Liver (tissue), 9 donors: ENCODE results near the gene EXOC7. TPM values are rescaled to one million over a fixed set of nuclear protein-coding genes. Genes with fewer than 3 reads are reported as not detected.

Experiments used
- DNase-seq: peaks from one replicate; pipeline ENCODE4 v3.0.0-alpha.2; 2017; ENCODE audit warnings: low spot score
- H3K27ac ChIP-seq, 2 donors: one replicate each; pipeline ENCODE4 v1.7.0; 2013; ENCODE audit warnings: inconsistent platforms in 2 of 2, low read length in 2 of 2, control low read depth in 1 of 2, low read depth in 1 of 2, mild to moderate bottlenecking in 1 of 2
- H3K27me3 ChIP-seq, 4 donors: one replicate each; pipeline versions ENCODE4 v1.6.1 to v1.7.0; 2013; ENCODE audit warnings: low read length in 3 of 4, inconsistent platforms in 1 of 4, mild to moderate bottlenecking in 1 of 4, moderate library complexity in 1 of 4; ENCODE audit not compliant: control insufficient read depth in 4 of 4, insufficient read depth in 4 of 4
- H3K36me3 ChIP-seq, 4 donors: one replicate each; pipeline versions ENCODE4 v1.6.1 to v1.7.0; 2013; ENCODE audit warnings: low read length in 3 of 4, mild to moderate bottlenecking in 3 of 4, low read depth in 1 of 4, moderate library complexity in 1 of 4; ENCODE audit not compliant: control insufficient read depth in 4 of 4, insufficient read depth in 3 of 4
- H3K4me1 ChIP-seq, 4 donors: one replicate each; pipeline versions ENCODE4 v1.6.1 to v1.7.0; 2013; ENCODE audit warnings: low read length in 3 of 4, mild to moderate bottlenecking in 3 of 4, moderate library complexity in 1 of 4; ENCODE audit not compliant: control insufficient read depth in 4 of 4, insufficient read depth in 4 of 4
- H3K4me3 ChIP-seq, 3 donors: one replicate each; pipeline versions ENCODE4 v1.6.1 to v1.7.0; 2013; ENCODE audit warnings: low read length in 3 of 3, control low read depth in 1 of 3, low read depth in 1 of 3, mild to moderate bottlenecking in 1 of 3
- H3K9ac ChIP-seq, 2 donors: one replicate each; pipeline ENCODE4 v1.7.0; 2013; ENCODE audit warnings: low read length in 2 of 2, mild to moderate bottlenecking in 2 of 2, moderate library complexity in 2 of 2, control low read depth in 1 of 2, low read depth in 1 of 2
- H3K9me3 ChIP-seq, 4 donors: one replicate each; pipeline versions ENCODE4 v1.6.1 to v1.7.0; 2013; ENCODE audit warnings: low read length in 3 of 4; ENCODE audit not compliant: control insufficient read depth in 4 of 4
- FOXA1 ChIP-seq: IDR thresholded peaks from 2 replicates; pipeline ENCODE4 v1.6.1; 2016; ENCODE audit warnings: antibody characterized with exemption
- FOXA2 ChIP-seq: IDR thresholded peaks from 2 replicates; pipeline ENCODE4 v1.6.1; 2016; ENCODE audit warnings: antibody characterized with exemption
- GABPA ChIP-seq, 2 donors: IDR thresholded peaks in 1 of 2; conservative IDR thresholded peaks in 1 of 2; 2 replicates each; pipeline ENCODE4 v1.6.1; 2016; ENCODE audit warnings: antibody characterized with exemption in 2 of 2, mild to moderate bottlenecking in 1 of 2, moderate library complexity in 1 of 2
- HNF4A ChIP-seq, 2 donors: conservative IDR thresholded peaks; 2 replicates each; pipeline ENCODE4 v1.6.1; 2016; ENCODE audit warnings: antibody characterized with exemption in 2 of 2, mild to moderate bottlenecking in 2 of 2
- HNF4G ChIP-seq: IDR thresholded peaks from 2 replicates; pipeline ENCODE4 v1.6.1; 2016; ENCODE audit warnings: antibody characterized with exemption
- JUND ChIP-seq, 2 donors: IDR thresholded peaks; 2 replicates each; pipeline ENCODE4 v1.6.1; 2016; ENCODE audit warnings: antibody characterized with exemption in 2 of 2
- RAD21 ChIP-seq, 2 donors: IDR thresholded peaks; 2 replicates each; pipeline ENCODE4 v1.6.1; 2016; ENCODE audit warnings: antibody characterized with exemption in 2 of 2, mild to moderate bottlenecking in 2 of 2
- RXRA ChIP-seq, 2 donors: IDR thresholded peaks; 2 replicates each; pipeline ENCODE4 v1.6.1; 2017 to 2018; ENCODE audit warnings: antibody characterized with exemption in 2 of 2, mild to moderate bottlenecking in 1 of 2
- TAF1 ChIP-seq: conservative IDR thresholded peaks from 2 replicates; pipeline ENCODE4 v1.6.1; 2016; ENCODE audit warnings: antibody characterized with exemption, mild to moderate bottlenecking
- YY1 ChIP-seq: IDR thresholded peaks from 2 replicates; pipeline ENCODE4 v1.6.1; 2016; ENCODE audit warnings: antibody characterized with exemption, mild to moderate bottlenecking
- WGBS: extraction: QIAGEN DNeasy Blood & Tissue Kit; methylation state at CpG from one replicate; pipeline ENCODE4 v1.1.7; 2013; 5-methylcytosine and 5-hydroxymethylcytosine counted together
- polyA plus RNA-seq, 2 donors: library from polyadenylated mRNA; stranded (reverse) in 1 of 2; unstranded in 1 of 2; fragments of 200-250 nt in 1 of 2; fragments of >200 nt in 1 of 2; fragmentation: Nextera tagmentation in 1 of 2; extraction: Ambion mirVana in 1 of 2; gene quantifications; one replicate each; pipeline versions ENCODE4 v1.2.1 to v1.2.3, GENCODE V29; 2013 to 2015
- total RNA-seq, 2 donors: library from RNA; depleted of rRNA; stranded (reverse); fragments of >200 nt; gene quantifications; one replicate each; pipeline ENCODE4 v1.2.3, GENCODE V29; 2014
- TF ChIP-seq, protein P1 (sequence below): IDR thresholded peaks from 2 replicates; pipeline ENCODE4 v1.6.1; 2016; ENCODE audit warnings: antibody characterized with exemption
- TF ChIP-seq, protein P2 (sequence below): IDR thresholded peaks from 2 replicates; pipeline ENCODE4 v1.6.1; 2016; ENCODE audit warnings: antibody characterized with exemption
- TF ChIP-seq, protein P3 (sequence below): IDR thresholded peaks from 2 replicates; pipeline ENCODE4 v1.6.1; 2016; ENCODE audit warnings: antibody characterized with exemption
- donor health status: healthy.
- donor health status: healthy.
- donor health status: healthy.
- donor health status: healthy.
- donor health status: healthy.

Gene EXOC7
- total and polyA plus RNA-seq, 4 donors, result 28.0 to 64.8 (median 38.2) TPM

DNA sequence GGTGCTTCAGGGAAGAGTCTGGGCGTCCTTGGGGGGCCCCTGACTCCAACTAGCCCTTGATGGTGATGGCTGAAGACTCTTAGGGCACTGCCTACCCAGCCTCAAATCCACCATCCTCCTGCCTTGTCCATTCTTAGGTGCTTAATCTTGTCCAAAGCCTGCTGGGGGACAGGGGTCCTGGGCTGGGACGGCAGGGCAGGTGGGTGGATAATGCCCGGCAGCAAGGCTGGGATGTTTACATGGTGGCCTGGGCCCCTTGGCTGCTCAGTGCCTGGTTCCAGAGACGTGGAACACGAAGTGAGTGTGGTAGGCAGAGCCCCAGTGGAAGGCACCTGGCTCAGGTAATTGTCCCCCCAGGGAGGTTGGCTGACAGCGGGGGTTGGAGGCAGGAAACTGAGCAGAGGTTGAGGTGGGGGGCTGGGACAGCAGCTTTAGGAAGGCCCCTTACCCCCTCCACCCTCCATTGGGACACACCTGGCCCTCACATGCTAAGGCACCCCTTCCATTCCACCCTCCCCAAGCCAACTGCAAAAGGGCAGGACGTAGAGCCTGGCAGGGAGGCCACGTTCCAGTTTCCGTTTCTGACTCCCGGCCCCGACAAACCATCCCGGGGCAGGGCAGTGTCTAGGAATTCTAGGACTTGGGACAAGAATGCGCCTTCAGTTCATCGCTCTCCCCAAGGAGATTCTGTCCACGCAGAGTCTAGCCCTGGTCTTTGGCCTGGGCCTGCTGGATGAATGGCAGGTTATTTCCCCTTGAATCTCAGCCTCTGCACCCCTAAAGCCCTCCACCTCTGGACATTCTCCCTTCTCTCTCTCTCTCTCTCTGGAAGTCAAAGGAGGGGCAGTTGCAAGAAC lies 35.5 kb upstream of the EXOC7 start:
- Histone ChIP-seq H3K4me1 (peaks cover 2 to 18% (median 9%) of the 10 kb centered on the region in 4 donors), H3K9ac (no peak overlapping the region), H3K27ac (no peak overlapping the region), H3K9me3 (no peaks in the 10 kb centered on the region), H3K4me3 (no peak overlapping the region), H3K36me3 (no peaks in the 10 kb centered on the region), H3K27me3 (peaks cover 0 to 3% (median 1%) of the 10 kb centered on the region in 4 donors)
- WGBS, result 70% methylated on average over 15 of the region's 15 CpGs
- TF ChIP-seq HNF4G (no peak), HNF4A (conservative IDR thresholded peaks at IDR 0.05) (no peak), FOXA2 (no peak)
- TF ChIP-seq, protein P1, sequence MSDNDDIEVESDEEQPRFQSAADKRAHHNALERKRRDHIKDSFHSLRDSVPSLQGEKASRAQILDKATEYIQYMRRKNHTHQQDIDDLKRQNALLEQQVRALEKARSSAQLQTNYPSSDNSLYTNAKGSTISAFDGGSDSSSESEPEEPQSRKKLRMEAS, result no peak
- peak; percentile 31 for DNase-seq

DNA sequence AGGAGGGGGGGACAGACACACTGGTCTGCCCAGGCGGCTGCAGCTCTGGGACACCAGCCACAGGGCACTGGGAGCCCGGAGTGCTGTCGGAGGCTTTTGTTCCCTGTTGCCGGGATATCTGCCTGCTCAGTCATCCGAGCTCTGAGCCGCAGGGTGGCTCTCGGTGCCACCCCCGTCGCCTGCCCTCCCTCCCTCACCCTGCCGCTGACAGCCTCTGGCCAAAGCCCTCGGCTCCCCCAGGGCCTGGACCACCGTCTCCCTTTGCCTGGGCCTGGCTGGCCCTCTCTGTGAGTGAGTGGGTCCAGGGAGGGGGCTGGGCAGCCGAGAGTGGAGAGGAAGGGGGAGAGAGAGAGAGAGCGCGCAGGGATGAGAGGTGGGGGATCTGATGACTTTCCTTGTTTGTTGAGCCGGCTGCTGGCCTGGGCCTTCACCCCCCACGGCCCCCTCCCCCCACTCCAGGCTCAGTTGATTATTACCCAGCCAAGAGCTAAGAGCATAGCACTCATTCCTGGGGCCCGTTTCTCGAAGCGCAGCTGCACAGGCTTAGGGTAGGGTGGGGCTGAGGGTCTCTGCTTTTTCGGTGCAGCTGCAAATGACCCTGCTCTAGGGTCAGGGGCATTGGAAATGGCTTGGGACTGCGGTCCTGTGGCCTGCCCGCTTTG lies 34.8 kb upstream of the EXOC7 start:
- H3K9me3 ChIP-seq, result no peaks in the 10 kb centered on the region
- no peak overlapping the region for H3K4me3 ChIP-seq
- WGBS, result 34% methylated on average over 23 of the region's 23 CpGs
- peaks cover 0 to 3% (median 1%) of the 10 kb centered on the region in 4 donors for H3K27me3 ChIP-seq
- peaks cover 2 to 18% (median 9%) of the 10 kb centered on the region in 4 donors for H3K4me1 ChIP-seq
- no peak overlapping the region for H3K9ac ChIP-seq
- peak; percentile 69 for DNase-seq
- TF ChIP-seq YY1 (no peak), GABPA (IDR thresholded peaks at IDR 0.05 in 1 of 2, conservative IDR thresholded peaks at IDR 0.05 in 1 of 2) (no peak), RXRA (IDR thresholded peaks at IDR 0.05) (no peak), TAF1 (no peak)
- TF ChIP-seq, protein P1, result no peak
- TF ChIP-seq, protein P2, sequence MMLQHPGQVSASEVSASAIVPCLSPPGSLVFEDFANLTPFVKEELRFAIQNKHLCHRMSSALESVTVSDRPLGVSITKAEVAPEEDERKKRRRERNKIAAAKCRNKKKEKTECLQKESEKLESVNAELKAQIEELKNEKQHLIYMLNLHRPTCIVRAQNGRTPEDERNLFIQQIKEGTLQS, result no peak
- TF ChIP-seq, protein P3, sequence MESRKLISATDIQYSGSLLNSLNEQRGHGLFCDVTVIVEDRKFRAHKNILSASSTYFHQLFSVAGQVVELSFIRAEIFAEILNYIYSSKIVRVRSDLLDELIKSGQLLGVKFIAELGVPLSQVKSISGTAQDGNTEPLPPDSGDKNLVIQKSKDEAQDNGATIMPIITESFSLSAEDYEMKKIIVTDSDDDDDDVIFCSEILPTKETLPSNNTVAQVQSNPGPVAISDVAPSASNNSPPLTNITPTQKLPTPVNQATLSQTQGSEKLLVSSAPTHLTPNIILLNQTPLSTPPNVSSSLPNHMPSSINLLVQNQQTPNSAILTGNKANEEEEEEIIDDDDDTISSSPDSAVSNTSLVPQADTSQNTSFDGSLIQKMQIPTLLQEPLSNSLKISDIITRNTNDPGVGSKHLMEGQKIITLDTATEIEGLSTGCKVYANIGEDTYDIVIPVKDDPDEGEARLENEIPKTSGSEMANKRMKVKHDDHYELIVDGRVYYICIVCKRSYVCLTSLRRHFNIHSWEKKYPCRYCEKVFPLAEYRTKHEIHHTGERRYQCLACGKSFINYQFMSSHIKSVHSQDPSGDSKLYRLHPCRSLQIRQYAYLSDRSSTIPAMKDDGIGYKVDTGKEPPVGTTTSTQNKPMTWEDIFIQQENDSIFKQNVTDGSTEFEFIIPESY, result no peak
- no peak overlapping the region for H3K27ac ChIP-seq
- no peaks in the 10 kb centered on the region for H3K36me3 ChIP-seq

DNA sequence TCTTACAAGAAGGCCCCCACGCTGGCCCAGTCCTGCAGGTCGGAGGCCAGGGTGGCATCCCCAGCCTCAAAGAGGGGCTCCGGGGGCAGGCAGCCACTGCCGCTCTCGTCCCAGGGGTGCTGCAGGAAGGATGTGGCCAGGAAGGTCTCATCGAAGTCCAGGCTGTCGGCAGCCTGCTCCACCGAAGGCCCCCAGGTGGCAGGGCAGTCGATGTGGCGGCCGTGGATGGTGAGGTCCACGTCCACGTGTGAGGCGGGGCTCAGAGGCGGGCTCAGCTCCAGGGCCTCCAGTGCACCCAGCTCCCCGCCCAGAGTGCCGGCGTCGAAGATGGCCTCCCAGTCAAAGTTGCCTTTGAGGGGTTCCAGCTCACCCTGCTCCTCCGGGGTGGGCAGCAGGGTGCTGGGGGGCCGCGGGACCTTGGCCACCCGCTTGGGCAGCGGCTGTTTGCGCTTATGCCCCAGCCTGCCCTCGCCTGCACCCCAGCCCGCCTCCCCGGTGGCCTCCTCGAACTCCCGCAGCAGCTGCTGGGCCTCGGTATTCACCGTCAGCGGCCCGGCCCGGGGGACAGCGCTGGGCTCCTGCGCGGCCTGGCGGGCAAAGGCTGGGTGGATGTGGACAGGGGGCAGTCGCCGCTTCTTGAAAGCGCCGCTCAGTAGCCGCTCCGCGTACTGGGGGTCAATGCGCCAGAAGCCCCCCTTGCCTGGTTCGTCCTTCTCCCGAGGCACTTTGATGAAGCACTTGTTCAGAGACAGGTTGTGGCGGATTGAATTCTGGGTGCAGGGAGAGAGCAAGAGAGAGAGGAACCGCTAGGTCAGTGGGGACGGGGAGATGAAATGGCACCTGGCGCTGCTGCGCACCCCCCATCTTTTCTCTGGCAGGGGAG lies 34.0 kb upstream of the EXOC7 start:
- H3K4me3 ChIP-seq, result no peak overlapping the region
- H3K4me1 ChIP-seq, result peaks cover 2 to 18% (median 9%) of the 10 kb centered on the region in 4 donors
- TF ChIP-seq JUND (IDR thresholded peaks at IDR 0.05) (no peak), RXRA (IDR thresholded peaks at IDR 0.05) (no peak), HNF4A (conservative IDR thresholded peaks at IDR 0.05) (no peak), FOXA2 (no peak), HNF4G (no peak), FOXA1 (no peak), RAD21 (IDR thresholded peaks at IDR 0.05) (no peak), GABPA (IDR thresholded peaks at IDR 0.05 in 1 of 2, conservative IDR thresholded peaks at IDR 0.05 in 1 of 2) (no peak)
- TF ChIP-seq, protein P3, result no peak
- TF ChIP-seq, protein P1, result no peak

More for the DNA sequence above, 34.0 kb upstream of the EXOC7 start:
- H3K36me3 ChIP-seq, result no peaks in the 10 kb centered on the region
- H3K9me3 ChIP-seq, result no peaks in the 10 kb centered on the region
- peaks cover 0 to 3% (median 1%) of the 10 kb centered on the region in 4 donors for H3K27me3 ChIP-seq
- H3K9ac ChIP-seq, result no peak overlapping the region
- 72% methylated on average over 54 of the region's 54 CpGs for WGBS
- H3K27ac ChIP-seq, result no peak overlapping the region
- peak; percentile 31 for DNase-seq
